PC-3 (cell line): Measurements from ENCODE around the gene JPH3. TPM values are rescaled to one million over a fixed set of nuclear protein-coding genes. Genes with fewer than 3 reads are reported as not detected.

ENCODE experiments used
- ATAC-seq: fragments of 200-7000 bp; cut with Tn5 transposase; 2 replicates; pipeline ENCODE4 v1.9.1; 2020; ENCODE audit warnings: mild to moderate bottlenecking, moderate library complexity
- BruUV-seq: library from RNA; stranded (reverse); fragments of 400-500 nt; replicated peaks from 2 replicates; lab custom pipeline; 2021; lab: Mats Ljungman, UMichigan
- CTCF ChIA-PET: fragments of 300-600 bp; sonication (Branson Sonifier 250); formaldehyde crosslinking; loops from one replicate; lab custom pipeline; 2022; ENCODE audit warnings: antibody characterized with exemption; lab: Charles Lee
- POLR2A ChIA-PET: fragments of 300-600 bp; sonication (Branson Sonifier 250); formaldehyde crosslinking; loops from one replicate; lab custom pipeline; 2022; ENCODE audit warnings: antibody characterized with exemption; ENCODE audit not compliant: unreplicated experiment; lab: Charles Lee
- DNase-seq: peaks from one replicate; pipeline ENCODE4 v3.0.0-alpha.2; 2015
- H2AFZ ChIP-seq: fragments of 300-600 bp; sonication (generic); 2 replicates; pipeline ENCODE4 v1.6.0; 2016; ENCODE audit warnings: antibody characterized with exemption, low read length
- H3F3A ChIP-seq: fragments of 300-600 bp; sonication (generic); one replicate; pipeline ENCODE4 v1.6.0; 2017; ENCODE audit warnings: antibody characterized with exemption, low read length, control low read depth, mild to moderate bottlenecking; ENCODE audit not compliant: unreplicated experiment
- H3K27ac ChIP-seq: fragments of 300-600 bp; sonication (generic); 2 replicates; pipeline ENCODE4 v1.5.1; 2016; ENCODE audit warnings: mild to moderate bottlenecking, low read length
- H3K27me3 ChIP-seq: fragments of 300-600 bp; sonication (generic); 2 replicates; pipeline ENCODE4 v1.6.1; 2016; ENCODE audit warnings: low read length, mixed read lengths
- H3K36me3 ChIP-seq: fragments of 300-600 bp; sonication (generic); 2 replicates; pipeline ENCODE4 v1.6.1; 2016; ENCODE audit warnings: low read depth, mixed run types, low read length, mixed read lengths
- H3K4me1 ChIP-seq: fragments of 300-600 bp; sonication (generic); 2 replicates; pipeline ENCODE4 v1.5.1; 2016; ENCODE audit warnings: low read length; ENCODE audit not compliant: insufficient read depth
- H3K4me2 ChIP-seq: fragments of 300-600 bp; sonication (generic); 2 replicates; pipeline ENCODE4 v1.6.0; 2016; ENCODE audit warnings: low read length
- H3K4me3 ChIP-seq: fragments of 300-600 bp; sonication (generic); 2 replicates; pipeline ENCODE4 v1.5.1; 2016; ENCODE audit warnings: mild to moderate bottlenecking, low read length, mixed read lengths
- H3K79me2 ChIP-seq: fragments of 300-600 bp; sonication (generic); 2 replicates; pipeline ENCODE4 v1.6.1; 2017; ENCODE audit warnings: low read length, mixed read lengths
- H3K9ac ChIP-seq: fragments of 300-600 bp; sonication (generic); 2 replicates; pipeline ENCODE4 v1.6.0; 2016; ENCODE audit warnings: mild to moderate bottlenecking, low read length
- H3K9me2 ChIP-seq: fragments of 300-600 bp; sonication (generic); replicated peaks from 2 replicates; pipeline ENCODE4 v1.6.1; 2016; ENCODE audit warnings: mixed run types, low read length, mixed read lengths
- H3K9me3 ChIP-seq: fragments of 300-600 bp; sonication (generic); 2 replicates; pipeline ENCODE4 v1.6.1; 2016; ENCODE audit warnings: low read length, mixed read lengths
- H4K20me1 ChIP-seq: fragments of 300-600 bp; sonication (generic); 2 replicates; pipeline ENCODE4 v1.6.1; 2016; ENCODE audit warnings: low read length, mixed read lengths
- EZH2 ChIP-seq: fragments of 300-600 bp; sonication (generic); IDR thresholded peaks from one replicate; pipeline ENCODE4 v1.6.1; 2017; ENCODE audit warnings: antibody characterized with exemption, mild to moderate bottlenecking, low read length; ENCODE audit not compliant: unreplicated experiment
- EZH2phosphoT487 ChIP-seq: fragments of 300-600 bp; sonication (generic); IDR thresholded peaks from 2 replicates; pipeline ENCODE4 v1.6.1; 2018; ENCODE audit warnings: mild to moderate bottlenecking, antibody characterized with exemption, low read length, borderline replicate concordance
- intact Hi-C: fragments of 100-400 bp; cut with micrococcal nuclease; formaldehyde crosslinking; loops from 2 replicates; pipeline ENCODE4 v1.9.0; 2023
- total RNA-seq: library from RNA; depleted of rRNA; stranded (reverse); fragments of >200 nt; gene quantifications from 2 replicates; pipeline ENCODE4 v1.2.3, GENCODE V29; 2014
- TF ChIP-seq, protein P1 (sequence below): fragments of 300-600 bp; sonication (generic); conservative IDR thresholded peaks from 2 replicates; pipeline ENCODE4 v1.5.1; 2017; ENCODE audit warnings: antibody characterized with exemption, low read depth, mild to moderate bottlenecking, low read length

Gene JPH3
- total RNA-seq, 1 experiment from 2014 or later, result not detected

DNA sequence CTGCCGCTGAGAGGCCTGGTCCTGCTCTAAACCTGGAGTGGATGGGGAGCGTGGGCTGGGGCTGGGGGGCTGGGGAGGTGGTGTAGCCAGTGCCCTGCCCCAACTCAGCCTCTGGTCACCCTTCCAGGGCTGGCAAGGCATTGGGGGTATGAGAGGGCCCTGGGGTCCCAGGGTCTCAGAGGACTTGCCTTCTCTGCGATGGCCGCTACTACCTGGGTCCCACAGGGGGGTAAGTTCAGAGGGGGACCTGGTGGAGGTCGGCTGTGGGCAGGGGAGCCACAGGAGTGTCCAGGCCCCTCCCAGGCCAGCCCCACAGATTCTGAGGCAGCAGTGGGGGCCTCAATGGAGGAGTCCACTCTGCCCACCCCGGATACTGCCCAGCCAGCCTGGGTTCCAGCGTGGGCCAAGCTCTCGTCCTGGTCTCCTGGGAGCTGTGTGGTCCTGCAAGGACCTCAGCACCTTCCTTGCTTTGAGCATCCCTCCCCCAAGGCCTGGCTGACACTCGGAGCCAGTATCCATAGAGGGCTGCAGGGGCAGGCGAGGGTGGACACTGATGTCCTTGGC, 20.5 kb downstream of the JPH3 start:
- Histone ChIP-seq H3K36me3 (no peaks in the 10 kb centered on the region), H3K9me2 (no peaks in the 10 kb centered on the region), H3K27me3 (no peaks in the 10 kb centered on the region), H3K27ac (no peak overlapping the region), H3K4me2 (no peak overlapping the region), H3K79me2 (no peaks in the 10 kb centered on the region), H3K4me3 (no peak overlapping the region), H3K9ac (no peak overlapping the region), H2AFZ (no peak overlapping the region), H3K4me1 (no peaks in the 10 kb centered on the region), H3F3A (no peaks in the 10 kb centered on the region), H3K9me3 (no peaks in the 10 kb centered on the region), H4K20me1 (no peaks in the 10 kb centered on the region)
- ATAC-seq (no peak), DNase-seq (no peak)
- intact Hi-C loops, result no loop called here
- CTCF ChIA-PET, result no interaction called here
- no TSS peak for BruUV-seq
- TF ChIP-seq EZH2phosphoT487 (no peak), EZH2 (no peak)
- TF ChIP-seq, protein P1, sequence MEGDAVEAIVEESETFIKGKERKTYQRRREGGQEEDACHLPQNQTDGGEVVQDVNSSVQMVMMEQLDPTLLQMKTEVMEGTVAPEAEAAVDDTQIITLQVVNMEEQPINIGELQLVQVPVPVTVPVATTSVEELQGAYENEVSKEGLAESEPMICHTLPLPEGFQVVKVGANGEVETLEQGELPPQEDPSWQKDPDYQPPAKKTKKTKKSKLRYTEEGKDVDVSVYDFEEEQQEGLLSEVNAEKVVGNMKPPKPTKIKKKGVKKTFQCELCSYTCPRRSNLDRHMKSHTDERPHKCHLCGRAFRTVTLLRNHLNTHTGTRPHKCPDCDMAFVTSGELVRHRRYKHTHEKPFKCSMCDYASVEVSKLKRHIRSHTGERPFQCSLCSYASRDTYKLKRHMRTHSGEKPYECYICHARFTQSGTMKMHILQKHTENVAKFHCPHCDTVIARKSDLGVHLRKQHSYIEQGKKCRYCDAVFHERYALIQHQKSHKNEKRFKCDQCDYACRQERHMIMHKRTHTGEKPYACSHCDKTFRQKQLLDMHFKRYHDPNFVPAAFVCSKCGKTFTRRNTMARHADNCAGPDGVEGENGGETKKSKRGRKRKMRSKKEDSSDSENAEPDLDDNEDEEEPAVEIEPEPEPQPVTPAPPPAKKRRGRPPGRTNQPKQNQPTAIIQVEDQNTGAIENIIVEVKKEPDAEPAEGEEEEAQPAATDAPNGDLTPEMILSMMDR, result no peak
- POLR2A ChIA-PET, result no interaction called here

- ATAC-seq (no peak), DNase-seq (no peak)
- Histone ChIP-seq H3K36me3 (no peaks in the 10 kb centered on the region), H3F3A (no peaks in the 10 kb centered on the region), H3K27me3 (no peaks in the 10 kb centered on the region), H4K20me1 (no peaks in the 10 kb centered on the region), H3K4me2 (no peak overlapping the region), H3K27ac (no peak overlapping the region), H3K9ac (no peak overlapping the region), H3K4me1 (0 out of 2 replicates have a peak, but pooled peaks cover 4% of the 10 kb centered on the region), H3K4me3 (no peak overlapping the region), H3K9me3 (no peaks in the 10 kb centered on the region), H2AFZ (no peak overlapping the region), H3K79me2 (no peaks in the 10 kb centered on the region), H3K9me2 (no peaks in the 10 kb centered on the region)
- TF ChIP-seq, protein P1, result no peak
- TF ChIP-seq EZH2phosphoT487 (no peak), EZH2 (no peak)
- intact Hi-C loops, result no loop called here
- POLR2A ChIA-PET, result no interaction called here
- BruUV-seq, result no TSS peak
- CTCF ChIA-PET, result no interaction called here
These were observed 23.0 kb downstream of the JPH3 start for GRCh38 chr16:87625241-87625797.

- Histone ChIP-seq H3K9ac (no peak overlapping the region), H3K36me3 (no peaks in the 10 kb centered on the region), H3K79me2 (no peaks in the 10 kb centered on the region), H4K20me1 (no peaks in the 10 kb centered on the region), H3K9me3 (no peaks in the 10 kb centered on the region), H3K27me3 (peaks cover 8% of the 10 kb centered on the region; the same call in 1 of the 2 replicates), H3K4me1 (0 out of 2 replicates have a peak, but pooled peaks cover 4% of the 10 kb centered on the region), H2AFZ (no peak overlapping the region), H3F3A (no peaks in the 10 kb centered on the region), H3K27ac (no peak overlapping the region), H3K4me2 (no peak overlapping the region), H3K4me3 (no peak overlapping the region), H3K9me2 (no peaks in the 10 kb centered on the region)
- DNase-seq (no peak), ATAC-seq (no peak)
- intact Hi-C loops, result no loop called here
- CTCF ChIA-PET, result no interaction called here
- TF ChIP-seq EZH2phosphoT487, result no peak
- TF ChIP-seq, protein P1, result no peak
- TF ChIP-seq EZH2, result no peak
- POLR2A ChIA-PET, result no interaction called here
- no TSS peak for BruUV-seq
These were observed 24.1 kb downstream of the JPH3 start for GRCh38 chr16:87626401-87626800.
